Kidney capillary endothelial cell (primary cell): ENCODE results near the gene TRABD2A.
"Not testable (repeated sequence)": the region's sequence is repeated elsewhere in the genome, so short reads cannot be mapped to it uniquely, and the experiment has no call there.

Experiments used
- DNase-seq: peaks from one replicate; pipeline ENCODE4 v3.0.0-alpha.2; 2018; ENCODE audit warnings: low spot score

The TRABD2A gene

GRCh38 chr2:84778911-84779690 is 101.8 kb downstream of the TRABD2A start:
- DNase-seq, result no peak

- DNase-seq, result no peak
Observed at GRCh38 chr2:84776011-84776410, 104.9 kb downstream of the TRABD2A start.

GRCh38 chr2:84773562-84773961 is 107.3 kb downstream of the TRABD2A start:
- not testable (repeated sequence) for DNase-seq
